ENCODE results near the gene MATN1. TPM values are rescaled to one million over a fixed set of nuclear protein-coding genes. Genes with fewer than 3 reads are reported as not detected.

Gene MATN1
- total RNA-seq, 1 donor = not detected

- no peak for DNase-seq (ENCODE audit: low read depth)
Measured at GRCh38 chr1:30739601-30740000, 16.2 kb upstream of the MATN1 start.

DNA sequence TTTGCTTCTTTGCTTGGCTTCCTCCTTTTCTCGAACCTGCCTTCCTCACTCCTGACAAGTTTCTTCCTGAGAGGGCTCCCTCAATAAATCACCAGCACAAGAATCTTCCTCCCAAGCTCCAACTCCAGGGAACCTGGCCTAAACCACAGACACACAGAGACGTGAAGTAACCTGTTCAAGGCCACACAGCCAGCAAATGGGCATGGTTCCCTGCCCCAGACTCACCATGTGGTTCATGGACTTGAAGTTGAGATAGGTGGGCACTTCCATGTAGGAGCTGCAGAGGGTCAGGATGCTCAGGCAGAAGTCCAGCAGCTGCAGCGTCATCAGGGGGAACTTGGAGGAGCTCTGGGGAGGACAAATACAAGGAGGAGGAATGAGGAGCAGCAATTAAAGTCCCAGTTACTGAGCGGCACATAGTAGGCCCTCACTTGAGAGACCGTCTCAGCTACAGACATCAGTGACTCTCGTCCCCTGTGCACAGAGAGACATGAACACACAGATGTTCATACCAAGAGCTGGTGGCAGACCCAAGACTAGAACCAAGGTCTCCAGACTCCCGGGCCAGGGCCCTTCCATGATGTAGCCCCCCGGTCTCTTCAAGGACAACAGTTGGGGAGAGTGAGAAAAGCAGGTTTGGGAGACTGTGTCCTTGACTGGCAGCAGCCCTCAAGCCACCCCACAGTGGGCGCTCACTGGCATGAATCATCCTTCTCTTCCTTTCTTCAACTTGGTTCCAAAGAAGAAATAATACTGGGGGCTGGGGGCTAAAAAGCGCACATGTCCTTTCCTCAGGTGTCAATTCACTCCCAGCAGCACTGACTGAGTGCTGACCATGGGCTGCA lies 15.6 kb upstream of the MATN1 start:
- no peak for TF ChIP-seq CTCF (IDR thresholded peaks at IDR 0.05; ENCODE audit: insufficient read depth, low read depth, low read length)
- H3K4me3 ChIP-seq (ENCODE audit: low read depth, low read length) = no peak overlapping the region
- DNase-seq (ENCODE audit: low read depth) = no peak

More at GRCh38 chr1:30739601-30740000, 16.2 kb upstream of the MATN1 start:
- H3K4me3 ChIP-seq (ENCODE audit: low read depth, low read length) = no peak overlapping the region
- no peak for TF ChIP-seq CTCF (IDR thresholded peaks at IDR 0.05; ENCODE audit: insufficient read depth, low read depth, low read length)

- TF ChIP-seq CTCF (IDR thresholded peaks at IDR 0.05; ENCODE audit: insufficient read depth, low read depth, low read length) = no peak
- DNase-seq (ENCODE audit: low read depth) = no peak
- no peak overlapping the region for H3K4me3 ChIP-seq (ENCODE audit: low read depth, low read length)
Measured at GRCh38 chr1:30738040-30738714, 14.8 kb upstream of the MATN1 start.

GRCh38 chr1:30737357-30738039 lies 14.1 kb upstream of the MATN1 start:
- no peak for TF ChIP-seq CTCF (IDR thresholded peaks at IDR 0.05; ENCODE audit: insufficient read depth, low read depth, low read length)
- H3K4me3 ChIP-seq (ENCODE audit: low read depth, low read length) = no peak overlapping the region
- no peak for DNase-seq (ENCODE audit: low read depth)

GRCh38 chr1:30735668-30736498 lies 12.5 kb upstream of the MATN1 start:
- TF ChIP-seq CTCF (IDR thresholded peaks at IDR 0.05; ENCODE audit: insufficient read depth, low read depth, low read length) = no peak
- H3K4me3 ChIP-seq (ENCODE audit: low read depth, low read length) = no peak overlapping the region
- DNase-seq (ENCODE audit: low read depth) = peak; percentile 10

DNA sequence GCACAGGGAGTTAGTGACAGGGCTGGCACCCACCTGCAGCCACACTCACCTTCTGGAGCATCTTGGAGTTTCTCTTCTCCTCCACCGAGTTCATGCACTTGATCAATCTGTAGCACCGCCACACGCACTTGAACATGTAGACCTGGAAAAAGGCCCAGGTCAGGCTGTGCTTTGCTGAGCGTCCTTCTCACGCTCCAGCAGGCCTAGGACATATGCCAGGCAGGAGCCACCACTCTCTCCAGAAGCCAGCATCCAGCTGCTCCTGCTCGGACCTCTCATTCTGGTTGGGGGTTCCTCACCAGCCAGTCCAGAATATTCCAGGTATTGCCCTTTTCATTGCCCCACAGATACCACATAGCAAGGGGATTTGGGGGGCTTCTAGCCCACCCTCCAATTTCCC lies 11.7 kb upstream of the MATN1 start:
- TF ChIP-seq CTCF (IDR thresholded peaks at IDR 0.05; ENCODE audit: insufficient read depth, low read depth, low read length) = no peak
- no peak overlapping the region for H3K4me3 ChIP-seq (ENCODE audit: low read depth, low read length)
- no peak for DNase-seq (ENCODE audit: low read depth)

Measured in fibroblast of villous mesenchyme (primary cell).